ENCODE data around the gene OSBPL7. TPM values are rescaled to one million over a fixed set of nuclear protein-coding genes. Genes with fewer than 3 reads are reported as not detected.

The OSBPL7 gene
- total and polyA plus RNA-seq, 2 donors (not counting 3 experiments of a cell fraction or from before 2014, with no cell fraction given) = 16.2 to 29.1 TPM

DNA sequence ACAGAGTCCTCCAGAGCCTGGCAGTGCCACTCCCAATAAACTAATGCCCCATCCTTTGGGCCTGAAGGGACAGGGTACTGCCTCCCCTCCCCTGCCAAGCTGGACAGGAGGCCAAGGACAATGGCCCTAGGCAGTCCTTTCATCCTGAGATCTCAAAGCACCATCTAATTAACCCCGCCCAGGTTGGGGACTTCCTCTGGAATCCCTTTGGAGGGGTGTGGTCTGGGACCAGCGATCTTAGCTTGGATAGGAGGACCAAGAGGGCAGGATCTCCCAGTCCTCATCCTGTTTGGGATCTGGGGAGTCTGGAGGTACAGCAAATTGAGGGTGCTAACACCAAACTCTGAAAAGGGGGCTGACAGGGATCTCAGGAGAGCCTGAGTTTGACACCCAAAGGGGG is 47.5 kb upstream of the OSBPL7 start:
- H3K9ac ChIP-seq (replicated peaks; ENCODE audit: extremely low read depth, insufficient read depth, low read length) = no peak overlapping the region
- dilution Hi-C loops (cut with MboI; ENCODE audit: extremely low pct_ligation_motif_present, low sequenced_read_pairs) (no loop called here), intact Hi-C loops (cut with micrococcal nuclease) (no loop called here)
- no peak for FAIRE-seq
- no TSS peak for BruUV-seq (replicated peaks)
- no peak overlapping the region for H2AFZ ChIP-seq (ENCODE audit: low read depth, low read length)
- ChIA-PET POLR2A (no interaction called here), CTCF (interaction anchor here (1.7 kb wide), 1 partner anchor 13 kb away, joined by 7 read pairs; no protein-coding TSS in a partner anchor)
- H4K20me1 ChIP-seq (replicated peaks; ENCODE audit: control insufficient read depth, extremely low read depth, insufficient read depth, low read length) = no peaks in the 10 kb centered on the region
- peaks cover 41 to 54% of the 10 kb centered on the region in 2 experiments for H3K27me3 ChIP-seq (ENCODE audit: control insufficient read depth in 2 of 2, insufficient read depth in 2 of 2, low read length in 2 of 2)
- no peaks in the 10 kb centered on the region for H3K9me1 ChIP-seq (replicated peaks; ENCODE audit: control insufficient read depth, extremely low read depth, insufficient read depth, low read length)
- no peaks in the 10 kb centered on the region for H3K79me2 ChIP-seq (ENCODE audit: control insufficient read depth, insufficient read depth, low read length)
- no peak overlapping the region for H3K4me3 ChIP-seq (replicated peaks in 1 of 3; ENCODE audit: insufficient read depth in 1 of 3, low read depth in 1 of 3, low read length in 3 of 3)
- TF ChIP-seq JUN (IDR thresholded peaks at IDR 0.05; ENCODE audit: borderline replicate concordance, insufficient read depth, insufficient read length, low read depth) (no peak), MYC (IDR thresholded peaks at IDR 0.05; ENCODE audit: low read depth, low read length) (no peak), EZH2 (IDR thresholded peaks at IDR 0.05; ENCODE audit: borderline replicate concordance, low read depth, low read length, severe bottlenecking) (no peak), POLR2AphosphoS5 (IDR thresholded peaks at IDR 0.05; ENCODE audit: insufficient read depth, low read depth, low read length) (no peak), POLR2A (IDR thresholded peaks at IDR 0.05; ENCODE audit: low read depth, low read length) (no peak), FOS (IDR thresholded peaks at IDR 0.05; ENCODE audit: borderline replicate concordance, insufficient read depth, low read length) (no peak), GATA2 (IDR thresholded peaks at IDR 0.05; ENCODE audit: insufficient read depth, insufficient read length, low read depth, low read length) (no peak)
- TF ChIP-seq, protein P1, sequence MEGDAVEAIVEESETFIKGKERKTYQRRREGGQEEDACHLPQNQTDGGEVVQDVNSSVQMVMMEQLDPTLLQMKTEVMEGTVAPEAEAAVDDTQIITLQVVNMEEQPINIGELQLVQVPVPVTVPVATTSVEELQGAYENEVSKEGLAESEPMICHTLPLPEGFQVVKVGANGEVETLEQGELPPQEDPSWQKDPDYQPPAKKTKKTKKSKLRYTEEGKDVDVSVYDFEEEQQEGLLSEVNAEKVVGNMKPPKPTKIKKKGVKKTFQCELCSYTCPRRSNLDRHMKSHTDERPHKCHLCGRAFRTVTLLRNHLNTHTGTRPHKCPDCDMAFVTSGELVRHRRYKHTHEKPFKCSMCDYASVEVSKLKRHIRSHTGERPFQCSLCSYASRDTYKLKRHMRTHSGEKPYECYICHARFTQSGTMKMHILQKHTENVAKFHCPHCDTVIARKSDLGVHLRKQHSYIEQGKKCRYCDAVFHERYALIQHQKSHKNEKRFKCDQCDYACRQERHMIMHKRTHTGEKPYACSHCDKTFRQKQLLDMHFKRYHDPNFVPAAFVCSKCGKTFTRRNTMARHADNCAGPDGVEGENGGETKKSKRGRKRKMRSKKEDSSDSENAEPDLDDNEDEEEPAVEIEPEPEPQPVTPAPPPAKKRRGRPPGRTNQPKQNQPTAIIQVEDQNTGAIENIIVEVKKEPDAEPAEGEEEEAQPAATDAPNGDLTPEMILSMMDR (IDR thresholded peaks at IDR 0.05; ENCODE audit: extremely low read depth in 1 of 2, insufficient read depth in 1 of 2, low read depth in 1 of 2, low read length in 2 of 2) = no peak
- TF ChIP-seq, protein P2, sequence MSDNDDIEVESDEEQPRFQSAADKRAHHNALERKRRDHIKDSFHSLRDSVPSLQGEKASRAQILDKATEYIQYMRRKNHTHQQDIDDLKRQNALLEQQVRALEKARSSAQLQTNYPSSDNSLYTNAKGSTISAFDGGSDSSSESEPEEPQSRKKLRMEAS (IDR thresholded peaks at IDR 0.05; ENCODE audit: insufficient read depth, insufficient read length) = no peak
- no peak overlapping the region for H3K4me2 ChIP-seq (ENCODE audit: insufficient read depth, low read length)
- no peak for DNase-seq (ENCODE audit: low read depth, low spot score)
- no peaks in the 10 kb centered on the region for H3K9me3 ChIP-seq (replicated peaks; ENCODE audit: control insufficient read depth, insufficient read depth, low read length)
- H3K27ac ChIP-seq (ENCODE audit: insufficient read depth, low read depth, low read length) = no peak overlapping the region
- H3K36me3 ChIP-seq (ENCODE audit: control insufficient read depth in 2 of 2, extremely low read depth in 1 of 2, insufficient read depth in 2 of 2, low read length in 2 of 2) = no peaks in the 10 kb centered on the region
- no peaks in the 10 kb centered on the region for H3K4me1 ChIP-seq (ENCODE audit: control insufficient read depth, extremely low read depth, insufficient read depth, low read length)
